Measurements from ENCODE around the gene METTL14.

METTL14 gene

DNA sequence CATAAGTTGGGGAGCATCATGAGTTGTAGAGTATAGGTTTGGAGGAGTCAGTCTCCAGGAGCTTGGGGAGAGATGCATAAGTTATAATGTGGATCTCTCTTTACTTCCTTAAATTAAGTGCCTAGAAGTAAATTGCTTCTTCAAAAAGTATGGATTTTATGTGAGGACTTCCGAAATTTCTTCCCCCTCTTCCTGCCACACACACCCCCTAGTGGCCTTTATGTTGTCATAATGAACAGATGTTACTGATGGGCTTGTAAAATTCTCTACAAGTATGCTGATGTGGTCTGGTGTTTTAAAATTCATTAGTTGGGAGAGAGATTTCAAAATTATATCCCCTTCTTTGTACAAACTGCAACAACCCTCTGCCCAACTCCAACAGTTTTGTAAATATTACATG is 2.3 kb upstream of the METTL14 start:
- POLR2A ChIA-PET: no interaction called here
- DNase-seq (ENCODE audit: low read depth, low spot score): no peak

DNA sequence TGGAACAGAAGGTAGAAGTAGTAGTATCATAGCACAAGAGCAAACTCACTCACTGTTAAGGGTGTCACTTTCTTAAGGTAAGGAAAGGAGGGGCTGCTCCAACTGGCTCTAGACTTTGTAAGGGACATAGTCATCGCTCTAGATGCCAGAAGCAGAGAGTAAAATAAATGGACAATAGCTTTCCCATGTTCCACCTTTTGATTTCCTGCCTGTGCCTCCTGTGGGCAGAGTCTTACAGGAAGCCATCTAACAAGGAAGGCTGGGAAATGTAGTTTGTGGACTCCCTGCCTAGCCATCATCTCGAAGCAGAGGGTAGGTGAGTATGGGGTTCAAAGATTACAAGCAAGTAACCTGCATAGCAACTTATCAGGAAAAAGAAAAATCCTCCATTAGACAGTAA is 1.7 kb upstream of the METTL14 start:
- DNase-seq (ENCODE audit: low read depth, low spot score): no peak
- no peak overlapping the region for H3K4me3 ChIP-seq (ENCODE audit: low read depth, low read length)
- TF ChIP-seq, protein P1, sequence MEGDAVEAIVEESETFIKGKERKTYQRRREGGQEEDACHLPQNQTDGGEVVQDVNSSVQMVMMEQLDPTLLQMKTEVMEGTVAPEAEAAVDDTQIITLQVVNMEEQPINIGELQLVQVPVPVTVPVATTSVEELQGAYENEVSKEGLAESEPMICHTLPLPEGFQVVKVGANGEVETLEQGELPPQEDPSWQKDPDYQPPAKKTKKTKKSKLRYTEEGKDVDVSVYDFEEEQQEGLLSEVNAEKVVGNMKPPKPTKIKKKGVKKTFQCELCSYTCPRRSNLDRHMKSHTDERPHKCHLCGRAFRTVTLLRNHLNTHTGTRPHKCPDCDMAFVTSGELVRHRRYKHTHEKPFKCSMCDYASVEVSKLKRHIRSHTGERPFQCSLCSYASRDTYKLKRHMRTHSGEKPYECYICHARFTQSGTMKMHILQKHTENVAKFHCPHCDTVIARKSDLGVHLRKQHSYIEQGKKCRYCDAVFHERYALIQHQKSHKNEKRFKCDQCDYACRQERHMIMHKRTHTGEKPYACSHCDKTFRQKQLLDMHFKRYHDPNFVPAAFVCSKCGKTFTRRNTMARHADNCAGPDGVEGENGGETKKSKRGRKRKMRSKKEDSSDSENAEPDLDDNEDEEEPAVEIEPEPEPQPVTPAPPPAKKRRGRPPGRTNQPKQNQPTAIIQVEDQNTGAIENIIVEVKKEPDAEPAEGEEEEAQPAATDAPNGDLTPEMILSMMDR (IDR thresholded peaks at IDR 0.05; ENCODE audit: insufficient read depth, low read length, missing control alignments): no peak
- ChIA-PET CTCF (interaction anchor here (0.8 to 1.7 kb wide), 7 partner anchors 8 to 330 kb away, joined by 3 to 5 read pairs (median 4); partner anchors contain the start of gene PRSS12), POLR2A (no interaction called here)

More for the DNA sequence above, 2.3 kb upstream of the METTL14 start:
- H3K4me3 ChIP-seq (ENCODE audit: low read depth, low read length): no peak overlapping the region
- TF ChIP-seq, protein P1 (IDR thresholded peaks at IDR 0.05; ENCODE audit: insufficient read depth, low read length, missing control alignments): peak; percentile 53
- CTCF ChIA-PET: interaction anchor here (0.7 to 1.7 kb wide), 7 partner anchors 8 to 330 kb away, joined by 3 to 5 read pairs (median 4); partner anchors contain the start of gene PRSS12

DNA sequence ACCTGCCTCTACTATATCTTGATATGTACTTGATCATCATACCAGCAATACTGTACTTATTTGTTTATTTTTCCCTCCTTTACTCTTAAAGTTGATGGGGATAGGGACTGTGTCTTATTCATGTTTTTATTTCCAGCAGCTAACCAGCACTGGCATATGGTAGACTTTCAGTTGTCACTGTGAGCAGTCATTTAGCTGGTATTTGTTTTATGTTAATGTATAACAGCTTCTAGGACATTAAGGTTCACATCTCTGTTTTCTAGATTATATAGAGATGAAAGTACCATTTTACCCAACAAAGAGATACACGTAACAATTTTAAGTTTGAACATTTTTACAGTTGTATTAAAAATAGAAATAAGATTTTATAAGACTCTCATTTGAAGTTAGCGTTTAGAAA is 17.9 kb downstream of the METTL14 start:
- CTCF ChIA-PET: interaction anchor here (1.2 to 1.7 kb wide), 2 partner anchors 9 to 267 kb away, joined by 4 to 5 read pairs; no protein-coding TSS in a partner anchor
- no peak overlapping the region for H3K4me3 ChIP-seq (ENCODE audit: low read depth, low read length)
- POLR2A ChIA-PET: no interaction called here
- no peak for DNase-seq (ENCODE audit: low read depth, low spot score)
- TF ChIP-seq, protein P1 (IDR thresholded peaks at IDR 0.05; ENCODE audit: insufficient read depth, low read length, missing control alignments): no peak

DNA sequence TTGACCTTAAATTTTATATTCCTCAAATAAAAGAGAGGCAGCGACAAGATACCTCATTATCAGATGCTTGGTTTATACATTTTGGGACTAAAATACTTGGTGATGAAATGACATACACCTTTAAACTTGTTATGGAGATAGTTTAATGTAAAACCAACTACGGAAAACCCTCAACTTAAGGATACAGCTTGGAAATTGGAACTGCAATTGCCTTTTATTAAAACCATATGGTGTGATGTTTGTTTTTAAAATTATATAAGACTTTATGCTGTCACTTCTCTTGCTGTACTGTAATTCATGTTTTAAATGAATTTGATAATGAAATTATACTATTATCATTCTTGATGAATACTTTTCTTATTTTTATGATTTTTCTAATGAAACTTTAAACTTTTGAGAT is 25.9 kb downstream of the METTL14 start:
- DNase-seq (ENCODE audit: low read depth, low spot score): no peak
- TF ChIP-seq, protein P1 (IDR thresholded peaks at IDR 0.05; ENCODE audit: insufficient read depth, low read length, missing control alignments): no peak
- no peak overlapping the region for H3K4me3 ChIP-seq (ENCODE audit: low read depth, low read length)
- ChIA-PET POLR2A (no interaction called here), CTCF (no interaction called here)

DNA sequence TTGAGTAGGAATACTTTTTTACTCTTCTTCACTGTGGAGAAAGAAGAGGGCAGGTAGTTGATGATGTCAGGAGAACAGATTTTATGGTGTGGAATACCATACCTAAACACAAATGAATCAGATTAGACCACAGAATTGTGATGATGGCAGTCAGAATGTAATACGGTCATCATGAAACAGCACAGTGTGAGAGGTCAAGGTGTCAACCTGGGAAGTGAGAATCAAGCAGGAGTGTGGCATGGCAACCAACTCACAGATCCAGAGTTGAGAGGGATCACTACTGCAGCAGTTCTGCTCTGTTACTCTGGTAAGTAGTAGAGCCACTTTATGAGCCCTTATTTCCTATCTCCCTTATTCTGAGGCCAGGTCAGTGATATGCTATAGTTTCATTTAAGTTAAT is 27.7 kb downstream of the METTL14 start:
- POLR2A ChIA-PET: no interaction called here
- no peak for DNase-seq (ENCODE audit: low read depth, low spot score)
- H3K4me3 ChIP-seq (ENCODE audit: low read depth, low read length): no peak overlapping the region
- TF ChIP-seq, protein P1 (IDR thresholded peaks at IDR 0.05; ENCODE audit: insufficient read depth, low read length, missing control alignments): no peak
- CTCF ChIA-PET: interaction anchor here (0.8 kb wide), 1 partner anchor 10 kb away, joined by 3 read pairs; no protein-coding TSS in a partner anchor

DNA sequence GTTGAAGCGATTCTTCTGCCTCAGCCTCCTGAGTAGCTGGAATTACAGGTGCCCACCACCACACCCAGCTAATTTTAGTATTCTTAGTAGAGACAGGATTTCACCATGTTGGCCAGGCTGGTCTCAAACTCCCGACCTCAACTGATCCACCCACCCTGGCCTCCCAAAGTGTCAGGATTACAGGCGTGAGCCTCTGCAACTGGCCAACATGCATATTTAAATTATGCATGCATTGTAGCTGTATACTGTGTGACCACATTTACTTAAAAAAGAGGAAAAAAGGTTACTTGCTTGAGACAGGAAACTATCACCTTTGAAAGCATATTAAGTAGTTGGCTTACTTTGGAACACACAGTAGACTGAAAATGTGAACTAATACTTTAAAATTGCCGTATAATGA is 29.5 kb downstream of the METTL14 start:
- POLR2A ChIA-PET: no interaction called here
- CTCF ChIA-PET: no interaction called here
- DNase-seq (ENCODE audit: low read depth, low spot score): no peak
- TF ChIP-seq, protein P1 (IDR thresholded peaks at IDR 0.05; ENCODE audit: insufficient read depth, low read length, missing control alignments): no peak
- H3K4me3 ChIP-seq (ENCODE audit: low read depth, low read length): no peak overlapping the region
